Esophagus muscularis mucosa (tissue), 4 donors: ENCODE data around the gene SUPT3H.

Experiments used
- EP300 ChIP-seq: sonication (generic); formaldehyde crosslinking; IDR thresholded peaks from one replicate; pipeline ENCODE4 v1.6.1; 2017; ENCODE audit warnings: antibody characterized with exemption
- POLR2A ChIP-seq: fragments of 450-650 bp; IDR thresholded peaks from one replicate; pipeline ENCODE4 v1.6.1; 2017; ENCODE audit warnings: antibody characterized with exemption, moderate library complexity, mild to moderate bottlenecking, low read depth
- POLR2AphosphoS5 ChIP-seq, 2 donors: sonication (generic); formaldehyde crosslinking; IDR thresholded peaks; one replicate each; pipeline ENCODE4 v1.6.1; 2017; ENCODE audit warnings: antibody characterized with exemption in 2 of 2
- TF ChIP-seq, protein P1 (sequence below), 3 experiments: fragments of 200-600 bp in 2 of 3; fragments of 450-650 bp in 1 of 3; sonication (generic) in 2 of 3; IDR thresholded peaks; one replicate each; pipeline ENCODE4 v1.5.1; 2017 to 2019; ENCODE audit warnings: antibody characterized with exemption in 3 of 3, mild to moderate bottlenecking in 2 of 3, moderate library complexity in 1 of 3

GRCh38 chr6:44841829-44842228 lies 535.9 kb downstream of the SUPT3H start:
- TF ChIP-seq, protein P1, sequence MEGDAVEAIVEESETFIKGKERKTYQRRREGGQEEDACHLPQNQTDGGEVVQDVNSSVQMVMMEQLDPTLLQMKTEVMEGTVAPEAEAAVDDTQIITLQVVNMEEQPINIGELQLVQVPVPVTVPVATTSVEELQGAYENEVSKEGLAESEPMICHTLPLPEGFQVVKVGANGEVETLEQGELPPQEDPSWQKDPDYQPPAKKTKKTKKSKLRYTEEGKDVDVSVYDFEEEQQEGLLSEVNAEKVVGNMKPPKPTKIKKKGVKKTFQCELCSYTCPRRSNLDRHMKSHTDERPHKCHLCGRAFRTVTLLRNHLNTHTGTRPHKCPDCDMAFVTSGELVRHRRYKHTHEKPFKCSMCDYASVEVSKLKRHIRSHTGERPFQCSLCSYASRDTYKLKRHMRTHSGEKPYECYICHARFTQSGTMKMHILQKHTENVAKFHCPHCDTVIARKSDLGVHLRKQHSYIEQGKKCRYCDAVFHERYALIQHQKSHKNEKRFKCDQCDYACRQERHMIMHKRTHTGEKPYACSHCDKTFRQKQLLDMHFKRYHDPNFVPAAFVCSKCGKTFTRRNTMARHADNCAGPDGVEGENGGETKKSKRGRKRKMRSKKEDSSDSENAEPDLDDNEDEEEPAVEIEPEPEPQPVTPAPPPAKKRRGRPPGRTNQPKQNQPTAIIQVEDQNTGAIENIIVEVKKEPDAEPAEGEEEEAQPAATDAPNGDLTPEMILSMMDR (IDR thresholded peaks at IDR 0.05): no peak
- TF ChIP-seq POLR2A (no peak), POLR2AphosphoS5 (IDR thresholded peaks at IDR 0.05) (no peak), EP300 (no peak)
